ENCODE measurements around the gene KANSL1. TPM values are rescaled to one million over a fixed set of nuclear protein-coding genes. Genes with fewer than 3 reads are reported as not detected.

Gene KANSL1
- total and polyA plus RNA-seq, 2 donors from 2014 or later: 13.7 to 97.3 TPM

- H3K4me1 ChIP-seq (ENCODE audit: control insufficient read depth in 2 of 3, insufficient read depth in 2 of 3, low read depth in 1 of 3, low read length in 3 of 3): peaks cover 0 to 23% (median 9%) of the 10 kb centered on the region in 3 donors
- TF ChIP-seq CTCF (IDR thresholded peaks at IDR 0.05; ENCODE audit: borderline replicate concordance, extremely low read depth, insufficient read depth): no peak
Observed at GRCh38 chr17:46169913-46170638, 23.2 kb downstream of the KANSL1 start.

GRCh38 chr17:46167826-46168569, 25.2 kb downstream of the KANSL1 start:
- Histone ChIP-seq H3K4me3 (ENCODE audit: low read length in 3 of 3) (no peak overlapping the region), H3K36me3 (ENCODE audit: control insufficient read depth in 2 of 3, insufficient read depth in 3 of 3, low read length in 3 of 3) (peaks cover 4 to 25% (median 10%) of the 10 kb centered on the region in 3 donors), H3K27ac (ENCODE audit: low read depth in 2 of 2, low read length in 2 of 2) (no peak overlapping the region), H3K9ac (ENCODE audit: low read length in 3 of 3) (no peak overlapping the region), H3K9me3 (ENCODE audit: control insufficient read depth in 2 of 3, insufficient read depth in 1 of 3, low read length in 3 of 3) (no peaks in the 10 kb centered on the region), H3K27me3 (ENCODE audit: control insufficient read depth, insufficient read depth, low read length) (no peaks in the 10 kb centered on the region), H3K4me1 (ENCODE audit: control insufficient read depth in 2 of 3, insufficient read depth in 2 of 3, low read depth in 1 of 3, low read length in 3 of 3) (peaks cover 0 to 26% (median under 1%) of the 10 kb centered on the region in 3 donors)
- TF ChIP-seq CTCF (IDR thresholded peaks at IDR 0.05; ENCODE audit: borderline replicate concordance, extremely low read depth, insufficient read depth): no peak
- DNase-seq (peak in 1 of 5 donors; percentile 43), FAIRE-seq (no peak)
- intact Hi-C loops (cut with DNase I): no loop called here

More at GRCh38 chr17:46169913-46170638, 23.2 kb downstream of the KANSL1 start:
- Histone ChIP-seq H3K9ac (ENCODE audit: low read length in 3 of 3) (no peak overlapping the region), H3K27me3 (ENCODE audit: control insufficient read depth, insufficient read depth, low read length) (no peaks in the 10 kb centered on the region), H3K9me3 (ENCODE audit: control insufficient read depth in 2 of 3, insufficient read depth in 1 of 3, low read length in 3 of 3) (no peaks in the 10 kb centered on the region), H3K27ac (ENCODE audit: low read depth in 2 of 2, low read length in 2 of 2) (no peak overlapping the region), H3K36me3 (ENCODE audit: control insufficient read depth in 2 of 3, insufficient read depth in 3 of 3, low read length in 3 of 3) (peaks cover 4 to 25% (median 10%) of the 10 kb centered on the region in 3 donors), H3K4me3 (ENCODE audit: low read length in 3 of 3) (no peak overlapping the region)
- no peak for DNase-seq
- intact Hi-C loops (cut with DNase I): no loop called here
- FAIRE-seq: no peak

- Histone ChIP-seq H3K4me1 (ENCODE audit: control insufficient read depth in 2 of 3, insufficient read depth in 2 of 3, low read depth in 1 of 3, low read length in 3 of 3) (peaks cover 0 to 25% (median 0%) of the 10 kb centered on the region in 3 donors), H3K9me3 (ENCODE audit: control insufficient read depth in 2 of 3, insufficient read depth in 1 of 3, low read length in 3 of 3) (no peaks in the 10 kb centered on the region), H3K27me3 (ENCODE audit: control insufficient read depth, insufficient read depth, low read length) (no peaks in the 10 kb centered on the region), H3K27ac (ENCODE audit: low read depth in 2 of 2, low read length in 2 of 2) (no peak overlapping the region), H3K9ac (ENCODE audit: low read length in 3 of 3) (no peak overlapping the region), H3K36me3 (ENCODE audit: control insufficient read depth in 2 of 3, insufficient read depth in 3 of 3, low read length in 3 of 3) (peaks cover 4 to 25% (median 10%) of the 10 kb centered on the region in 3 donors), H3K4me3 (ENCODE audit: low read length in 3 of 3) (no peak overlapping the region)
- intact Hi-C loops (cut with DNase I): no loop called here
- no peak for FAIRE-seq
- TF ChIP-seq CTCF (IDR thresholded peaks at IDR 0.05; ENCODE audit: borderline replicate concordance, extremely low read depth, insufficient read depth): no peak
- no peak for DNase-seq
Observed at GRCh38 chr17:46167267-46167666, 26.0 kb downstream of the KANSL1 start.

Data from kidney (tissue), 14 donors.